ENCODE data around the gene FDXACB1. TPM values are rescaled to one million over a fixed set of nuclear protein-coding genes. Genes with fewer than 3 reads are reported as not detected.

The FDXACB1 gene
- total and polyA plus RNA-seq, 9 donors = 1.3 to 2.9 (median 1.8) TPM

GRCh38 chr11:111879637-111879960 is 634 bp upstream of the FDXACB1 start:
- H3K27ac ChIP-seq = peak overlapping the region; percentile 65 to 95
- H3K9me3 ChIP-seq = no peaks in the 10 kb centered on the region
- DNase-seq = no peak
- no peaks in the 10 kb centered on the region for H3K36me3 ChIP-seq
- intact Hi-C loops (cut with DNase I) = loop anchor here in 3 of 4 donors (2.0 to 10.0 kb wide), 6 partner anchors 33 to 205 kb away; partner anchors contain the start of genes CRYAB (in 2 of the 3), HSPB2 (in 2 of the 3), SDHD (in 1 of the 3) and TIMM8B (in 1 of the 3)
- H3K4me1 ChIP-seq (ENCODE audit: insufficient read depth) = peaks cover 7% of the 10 kb centered on the region
- TF ChIP-seq POLR2A (IDR thresholded peaks at IDR 0.05) = no peak
- TF ChIP-seq EP300 (IDR thresholded peaks at IDR 0.05) = no peak
- TF ChIP-seq CTCF (IDR thresholded peaks at IDR 0.05) = no peak
- H3K27me3 ChIP-seq = no peaks in the 10 kb centered on the region
- 26 to 30% (median 26%) methylated on average over 6 of the region's 6 CpGs for WGBS, 3 donors
- H3K4me3 ChIP-seq = peak overlapping the region; percentile 58

DNA sequence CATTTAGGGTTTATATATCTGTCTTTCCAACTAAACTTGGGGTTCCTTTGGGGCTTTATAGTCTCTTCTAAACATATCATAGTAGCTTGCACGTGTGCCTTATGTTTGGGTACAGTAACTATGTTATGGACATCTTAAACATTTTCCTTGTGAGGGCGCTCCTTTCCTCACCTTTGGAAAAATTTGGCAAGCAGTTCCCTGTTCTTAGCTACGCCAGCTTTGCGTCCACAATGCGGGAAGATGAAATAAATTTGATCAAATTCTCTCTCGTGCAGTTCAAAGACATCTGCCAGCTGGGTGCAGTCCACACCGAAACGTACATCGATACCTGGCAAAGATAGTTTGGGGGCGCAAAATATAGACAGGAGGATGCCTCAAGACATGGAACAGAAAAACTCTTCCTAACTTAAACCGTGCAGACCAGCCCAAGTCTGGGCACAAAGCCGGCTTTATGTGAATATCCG is 548 bp downstream of the FDXACB1 start:
- no peak for TF ChIP-seq CTCF (IDR thresholded peaks at IDR 0.05)
- no peak for TF ChIP-seq POLR2A (IDR thresholded peaks at IDR 0.05)
- TF ChIP-seq EP300 (IDR thresholded peaks at IDR 0.05) = no peak
- Histone ChIP-seq H3K4me3 (peak overlapping the region; percentile 58), H3K4me1 (ENCODE audit: insufficient read depth) (peaks cover 7% of the 10 kb centered on the region), H3K27ac (peak overlapping the region; percentile 65 to 95), H3K36me3 (no peaks in the 10 kb centered on the region), H3K9me3 (no peaks in the 10 kb centered on the region), H3K27me3 (no peaks in the 10 kb centered on the region)
- no peak for DNase-seq
- 0 to 1% (median 1%) methylated on average over 13 of the region's 13 CpGs for WGBS, 3 donors
- intact Hi-C loops (cut with DNase I) = loop anchor here in 3 of 4 donors (2.0 to 10.0 kb wide), 6 partner anchors 34 to 206 kb away; partner anchors contain the start of genes CRYAB (in 2 of the 3), HSPB2 (in 2 of the 3), SDHD (in 1 of the 3) and TIMM8B (in 1 of the 3)

DNA sequence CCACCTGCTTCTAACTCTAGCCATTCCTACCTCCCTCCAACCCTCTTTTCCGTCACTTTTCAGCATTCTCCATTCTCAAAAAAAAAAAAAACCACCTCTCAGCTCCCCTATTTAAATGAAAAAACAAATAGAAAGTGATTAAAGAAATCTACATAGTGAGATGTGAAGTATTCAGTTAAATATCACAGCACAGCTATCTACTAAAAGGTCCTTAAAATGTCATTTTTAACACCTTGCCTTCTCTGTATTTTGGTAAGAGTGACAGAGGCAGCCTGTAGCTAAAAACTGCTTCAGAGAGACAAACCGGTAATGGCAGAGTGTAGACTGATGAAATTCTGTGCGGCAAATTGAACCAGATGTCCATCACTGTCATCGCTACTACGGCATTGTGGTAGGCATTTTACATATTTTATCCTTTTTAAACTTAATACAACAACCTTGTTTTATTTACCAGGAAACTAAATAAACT is 7.2 kb downstream of the FDXACB1 start:
- no peaks in the 10 kb centered on the region for H3K36me3 ChIP-seq
- H3K9me3 ChIP-seq = no peaks in the 10 kb centered on the region
- TF ChIP-seq POLR2A (IDR thresholded peaks at IDR 0.05) (no peak), CTCF (IDR thresholded peaks at IDR 0.05) (no peak), EP300 (IDR thresholded peaks at IDR 0.05) (no peak)
- no peaks in the 10 kb centered on the region for H3K27me3 ChIP-seq
- peak overlapping the region; percentile 47 to 85 for H3K27ac ChIP-seq
- intact Hi-C loops (cut with DNase I) = loop anchor here in 3 of 4 donors (5.0 to 10.0 kb wide), 3 partner anchors 106 to 213 kb away; partner anchors contain the start of genes SDHD (in 1 of the 3) and TIMM8B (in 1 of the 3)
- no peak for DNase-seq
- peak overlapping the region; percentile 94 for H3K4me3 ChIP-seq
- peaks cover 3% of the 10 kb centered on the region for H3K4me1 ChIP-seq (ENCODE audit: insufficient read depth)
- WGBS, 3 donors = 50 to 55% (median 50%) methylated on average over 5 of the region's 5 CpGs

- Histone ChIP-seq H3K36me3 (no peaks in the 10 kb centered on the region), H3K27me3 (no peaks in the 10 kb centered on the region), H3K27ac (peak within 1 kb of the TSS; percentile 47 to 85), H3K9me3 (no peaks in the 10 kb centered on the region), H3K4me1 (ENCODE audit: insufficient read depth) (peaks cover 3% of the 10 kb centered on the region), H3K4me3 (peak within 1 kb of the TSS; percentile 94)
- 0 to 1% (median 0%) methylated on average over 26 to 51 of the region's 51 CpGs for WGBS, 3 donors
- no peak for TF ChIP-seq POLR2A (IDR thresholded peaks at IDR 0.05)
- TF ChIP-seq CTCF (IDR thresholded peaks at IDR 0.05) = no peak
- TF ChIP-seq EP300 (IDR thresholded peaks at IDR 0.05) = no peak
- peak; percentile 86 to 93 (median 89) for DNase-seq
- intact Hi-C loops (cut with DNase I) = loop anchor here in 3 of 4 donors (5.0 to 10.0 kb wide), 3 partner anchors 106 to 214 kb away; partner anchors contain the start of genes SDHD (in 1 of the 3) and TIMM8B (in 1 of the 3)
Measured at GRCh38 chr11:111870886-111871692, 7.9 kb downstream of the FDXACB1 start, which contains the start of gene ALG9. ALG9 (minus strand) TSS chr11:111871581; CDS start chr11:111871482, 99 bp downstream.
